DMS153 (cell line): ENCODE results near the gene ATRAID.
"Not testable (repeated sequence)": the region's sequence is repeated elsewhere in the genome, so short reads cannot be mapped to it uniquely, and the experiment has no call there.

ENCODE experiments used
- DNase-seq: peaks from one replicate; lab custom pipeline; 2025; lab: John Stamatoyannopoulos, UW

Gene ATRAID, protein sequence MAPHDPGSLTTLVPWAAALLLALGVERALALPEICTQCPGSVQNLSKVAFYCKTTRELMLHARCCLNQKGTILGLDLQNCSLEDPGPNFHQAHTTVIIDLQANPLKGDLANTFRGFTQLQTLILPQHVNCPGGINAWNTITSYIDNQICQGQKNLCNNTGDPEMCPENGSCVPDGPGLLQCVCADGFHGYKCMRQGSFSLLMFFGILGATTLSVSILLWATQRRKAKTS

GRCh38 chr2:27211943-27212625 is at the start of gene ATRAID, which contains the start of gene SLC5A6:
Gene ATRAID, plus strand, starts transcription at chr2:27212041. Its CDS starts 328 bp downstream, at chr2:27212369.
Gene SLC5A6, minus strand, starts transcription at chr2:27212268. Its CDS starts 4,618 bp downstream, at chr2:27207650.
- peak; percentile 67 for DNase-seq

- DNase-seq, result no peak
These were observed 49.4 kb upstream of the ATRAID start for GRCh38 chr2:27162151-27163121.

- DNase-seq, result no peak
These were observed 46.7 kb upstream of the ATRAID start for GRCh38 chr2:27164960-27165763.

GRCh38 chr2:27170581-27171337 is 41.1 kb upstream of the ATRAID start:
- DNase-seq, result no peak

DNA sequence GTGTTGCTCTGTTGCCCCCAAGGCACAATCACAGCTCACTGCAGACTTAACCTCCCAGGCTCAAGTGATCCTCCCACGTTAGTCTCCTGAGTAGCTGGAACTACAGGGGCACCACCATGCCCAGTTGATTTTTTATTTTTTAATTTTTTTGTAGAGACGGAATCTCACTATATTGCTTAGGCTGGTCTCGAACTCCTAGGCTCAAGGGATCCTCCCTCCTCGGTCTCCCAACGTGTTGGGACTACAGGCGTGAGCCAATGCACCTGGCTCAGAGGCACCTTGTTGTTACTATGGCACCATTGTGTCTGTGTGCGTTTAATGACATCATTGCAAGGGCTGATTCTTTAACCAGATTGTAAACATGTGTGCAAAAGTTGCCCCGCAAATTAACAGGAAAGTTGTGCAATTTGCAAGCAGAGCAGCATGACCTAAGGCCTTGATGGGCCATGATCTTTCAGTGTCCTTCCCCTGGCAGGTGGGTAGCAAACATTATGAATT is 40.4 kb upstream of the ATRAID start:
- peak; percentile 11 for DNase-seq

GRCh38 chr2:27174638-27175037 is 37.2 kb upstream of the ATRAID start:
- DNase-seq, result no peak

GRCh38 chr2:27175330-27175729 is 36.5 kb upstream of the ATRAID start:
- no peak for DNase-seq

DNA sequence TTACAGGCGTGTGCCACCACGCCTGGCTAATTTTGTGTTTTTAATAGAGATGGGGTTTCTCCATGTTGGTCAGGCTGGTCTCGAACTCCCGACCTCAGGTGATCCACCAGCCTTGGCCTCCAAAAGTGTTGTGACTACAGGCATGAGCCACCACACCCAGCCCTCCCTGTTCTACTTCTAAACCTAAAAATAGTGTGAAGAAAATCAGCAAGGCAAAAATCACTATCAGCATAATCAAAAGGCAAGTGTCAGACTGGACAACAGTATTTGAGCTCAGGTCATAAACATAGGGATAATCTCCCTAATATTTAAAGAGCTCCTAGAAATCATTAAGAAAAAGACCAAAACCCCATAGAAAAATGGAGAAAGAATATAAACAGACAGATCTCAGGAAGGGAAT is 36.1 kb upstream of the ATRAID start:
- DNase-seq, result not testable (repeated sequence)

GRCh38 chr2:27177441-27178351 is 34.1 kb upstream of the ATRAID start:
- DNase-seq, result no peak

GRCh38 chr2:27178469-27178868 is 33.4 kb upstream of the ATRAID start:
- DNase-seq, result no peak

- no peak for DNase-seq
These were observed 32.4 kb upstream of the ATRAID start for GRCh38 chr2:27179344-27180000.

DNA sequence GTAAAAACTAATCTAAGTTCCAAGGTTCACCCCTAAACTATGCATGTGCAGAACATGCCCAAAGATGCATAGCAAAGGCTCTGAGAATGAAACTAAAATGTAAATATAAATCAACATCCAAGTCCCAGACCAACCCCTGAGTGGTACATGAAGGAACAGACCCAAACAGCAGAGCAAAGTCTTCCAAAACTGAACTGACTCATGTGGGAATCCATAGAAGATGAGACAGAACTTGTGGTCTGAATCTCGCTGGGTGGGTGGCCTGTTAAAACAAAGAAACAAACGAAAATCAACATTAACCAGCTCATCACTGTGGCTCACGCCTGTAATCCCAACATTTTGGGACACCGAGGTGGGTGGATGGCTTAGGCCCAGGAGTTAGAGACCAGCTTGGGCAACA is 29.5 kb upstream of the ATRAID start:
- DNase-seq, result no peak

GRCh38 chr2:27184115-27184514 is 27.7 kb upstream of the ATRAID start:
- no peak for DNase-seq

DNA sequence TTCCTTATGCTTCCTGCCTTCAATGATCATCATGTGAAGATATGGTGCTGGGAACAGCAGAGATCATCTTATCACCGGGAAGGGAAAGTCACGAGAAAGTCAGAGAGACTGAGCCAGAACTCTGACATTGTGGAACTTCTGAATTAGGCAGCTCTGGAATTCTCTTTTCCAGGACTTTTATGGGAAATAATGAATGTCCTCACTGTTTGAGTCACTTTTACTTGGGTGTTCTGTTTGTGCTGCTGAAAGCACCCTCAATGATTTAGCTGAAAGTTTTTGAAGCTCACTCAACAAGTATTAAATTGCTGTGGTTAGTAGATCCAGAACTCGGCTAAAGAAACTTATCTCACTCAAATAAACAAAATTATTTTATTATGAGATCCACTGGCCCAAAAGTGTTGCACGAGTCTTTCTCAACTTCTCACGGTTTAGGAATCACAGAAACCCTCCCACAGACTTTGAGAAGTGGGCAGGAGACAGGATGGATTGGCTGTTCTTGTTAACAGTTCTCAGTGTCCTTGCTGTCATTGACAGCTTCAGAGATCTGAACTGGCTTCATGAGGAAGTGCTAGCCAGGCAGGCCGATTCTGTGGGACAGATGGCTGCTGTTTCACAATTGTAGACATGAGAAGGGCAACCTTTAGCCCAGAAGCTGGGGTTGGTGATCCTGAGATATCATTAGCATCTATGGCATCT is 26.4 kb upstream of the ATRAID start:
- DNase-seq, result no peak

- DNase-seq, result no peak
These were observed 25.1 kb upstream of the ATRAID start for GRCh38 chr2:27186613-27187345.

- no peak for DNase-seq
These were observed 21.9 kb upstream of the ATRAID start for GRCh38 chr2:27189989-27190388.

DNA sequence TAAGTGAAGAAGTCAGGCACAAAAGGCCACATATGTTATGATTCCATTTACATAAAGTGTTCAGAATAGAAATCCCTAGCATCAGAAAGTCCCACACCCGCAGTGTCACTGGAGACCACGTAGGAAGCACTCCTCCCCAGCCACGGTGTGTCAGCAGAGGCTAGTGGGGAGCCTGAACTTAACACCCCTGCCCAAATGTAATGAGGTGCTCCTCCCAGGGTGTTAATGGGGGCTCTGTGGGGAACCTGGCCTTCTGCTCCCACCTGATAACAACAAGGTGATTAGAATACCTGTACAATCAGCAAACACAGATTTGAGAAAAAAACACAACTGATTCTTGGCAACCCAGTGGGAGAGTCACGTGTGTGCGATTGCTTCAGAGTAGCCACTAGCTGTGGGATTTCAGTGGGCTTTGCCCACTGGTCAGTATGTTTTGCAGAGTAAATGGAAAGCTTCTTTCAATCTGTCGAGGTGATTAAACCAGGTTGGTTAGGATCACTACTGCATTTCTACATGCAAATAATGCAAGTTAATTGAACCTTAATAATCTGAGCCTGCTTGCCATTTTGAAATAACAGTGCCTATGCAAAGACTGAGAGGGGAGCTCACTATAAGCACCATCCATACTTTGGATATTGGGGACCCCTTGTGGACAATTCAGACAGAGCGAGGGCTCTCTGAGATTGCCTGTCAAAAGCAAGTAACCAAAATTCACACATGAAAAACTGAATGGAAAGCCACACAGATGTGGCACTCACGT is 20.6 kb upstream of the ATRAID start:
- DNase-seq, result peak; percentile 12
